ENCODE results near the gene CAPN5.

Gene CAPN5

GRCh38 chr11:77064648-77065217, 2.0 kb upstream of the CAPN5 start:
- Histone ChIP-seq H4K20me1 (ENCODE audit: insufficient read depth, low read length, poor library complexity, severe bottlenecking) (peaks cover 7% of the 10 kb centered on the region), H2AFZ (ENCODE audit: low read length) (no peak overlapping the region; the same call in 1 of the 2 replicates), H3K36me3 (ENCODE audit: insufficient read depth, low read length) (no peaks in the 10 kb centered on the region), H3K27me3 (ENCODE audit: insufficient read depth, low read length, poor library complexity, severe bottlenecking) (no peaks in the 10 kb centered on the region), H3K4me3 (ENCODE audit: low read length, poor library complexity, severe bottlenecking) (no peak overlapping the region), H3K9ac (ENCODE audit: low read depth, low read length, poor library complexity, severe bottlenecking) (no peak overlapping the region), H3F3A (ENCODE audit: low read depth) (no peaks in the 10 kb centered on the region), H3K4me1 (ENCODE audit: insufficient read depth, low read length, poor library complexity, severe bottlenecking) (peaks cover 29% of the 10 kb centered on the region), H3K9me2 (replicated peaks; ENCODE audit: low read depth, low read length) (no peaks in the 10 kb centered on the region), H3K79me2 (ENCODE audit: insufficient read depth, low read length) (peaks cover 19% of the 10 kb centered on the region), H3K9me3 (ENCODE audit: insufficient read depth, low read depth, low read length) (no peaks in the 10 kb centered on the region), H3K4me2 (ENCODE audit: low read depth, low read length, poor library complexity, severe bottlenecking) (no peak overlapping the region)
- TF ChIP-seq, protein P1, sequence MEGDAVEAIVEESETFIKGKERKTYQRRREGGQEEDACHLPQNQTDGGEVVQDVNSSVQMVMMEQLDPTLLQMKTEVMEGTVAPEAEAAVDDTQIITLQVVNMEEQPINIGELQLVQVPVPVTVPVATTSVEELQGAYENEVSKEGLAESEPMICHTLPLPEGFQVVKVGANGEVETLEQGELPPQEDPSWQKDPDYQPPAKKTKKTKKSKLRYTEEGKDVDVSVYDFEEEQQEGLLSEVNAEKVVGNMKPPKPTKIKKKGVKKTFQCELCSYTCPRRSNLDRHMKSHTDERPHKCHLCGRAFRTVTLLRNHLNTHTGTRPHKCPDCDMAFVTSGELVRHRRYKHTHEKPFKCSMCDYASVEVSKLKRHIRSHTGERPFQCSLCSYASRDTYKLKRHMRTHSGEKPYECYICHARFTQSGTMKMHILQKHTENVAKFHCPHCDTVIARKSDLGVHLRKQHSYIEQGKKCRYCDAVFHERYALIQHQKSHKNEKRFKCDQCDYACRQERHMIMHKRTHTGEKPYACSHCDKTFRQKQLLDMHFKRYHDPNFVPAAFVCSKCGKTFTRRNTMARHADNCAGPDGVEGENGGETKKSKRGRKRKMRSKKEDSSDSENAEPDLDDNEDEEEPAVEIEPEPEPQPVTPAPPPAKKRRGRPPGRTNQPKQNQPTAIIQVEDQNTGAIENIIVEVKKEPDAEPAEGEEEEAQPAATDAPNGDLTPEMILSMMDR (conservative IDR thresholded peaks at IDR 0.05; ENCODE audit: low read length) = no peak
- no peak for TF ChIP-seq EZH2phosphoT487 (IDR thresholded peaks at IDR 0.05; ENCODE audit: borderline replicate concordance)

DNA sequence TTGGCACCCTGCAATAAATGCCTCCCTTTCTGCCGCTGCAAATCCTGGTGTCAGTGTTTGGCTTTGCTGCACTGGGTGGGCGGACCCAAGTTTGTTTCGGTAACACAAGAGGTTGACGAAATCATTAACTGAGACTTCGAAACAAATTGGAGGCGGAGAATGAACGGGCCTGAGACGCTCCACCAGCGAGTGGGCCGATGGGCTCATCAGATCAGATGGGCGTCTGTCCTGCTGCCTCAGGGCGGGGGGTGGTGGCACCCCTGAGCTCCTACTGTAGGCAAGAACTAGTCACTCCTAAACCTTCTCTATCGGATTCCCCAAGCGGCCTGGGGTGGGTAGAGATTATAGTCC, 918 bp upstream of the CAPN5 start:
- Histone ChIP-seq H3K4me1 (ENCODE audit: insufficient read depth, low read length, poor library complexity, severe bottlenecking) (peaks cover 41% of the 10 kb centered on the region), H3K9me3 (ENCODE audit: insufficient read depth, low read depth, low read length) (no peaks in the 10 kb centered on the region), H3K4me2 (ENCODE audit: low read depth, low read length, poor library complexity, severe bottlenecking) (peak overlapping the region; percentile 92), H3K9ac (ENCODE audit: low read depth, low read length, poor library complexity, severe bottlenecking) (peak overlapping the region; percentile 75), H3F3A (ENCODE audit: low read depth) (no peaks in the 10 kb centered on the region), H3K4me3 (ENCODE audit: low read length, poor library complexity, severe bottlenecking) (peak overlapping the region; percentile 87), H3K27me3 (ENCODE audit: insufficient read depth, low read length, poor library complexity, severe bottlenecking) (no peaks in the 10 kb centered on the region), H2AFZ (ENCODE audit: low read length) (no peak overlapping the region), H3K9me2 (replicated peaks; ENCODE audit: low read depth, low read length) (no peaks in the 10 kb centered on the region), H3K79me2 (ENCODE audit: insufficient read depth, low read length) (peaks cover 26% of the 10 kb centered on the region), H3K36me3 (ENCODE audit: insufficient read depth, low read length) (no peaks in the 10 kb centered on the region), H4K20me1 (ENCODE audit: insufficient read depth, low read length, poor library complexity, severe bottlenecking) (peaks cover 7% of the 10 kb centered on the region)
- no peak for TF ChIP-seq EZH2phosphoT487 (IDR thresholded peaks at IDR 0.05; ENCODE audit: borderline replicate concordance)
- TF ChIP-seq, protein P1 (conservative IDR thresholded peaks at IDR 0.05; ENCODE audit: low read length) = no peak

DNA sequence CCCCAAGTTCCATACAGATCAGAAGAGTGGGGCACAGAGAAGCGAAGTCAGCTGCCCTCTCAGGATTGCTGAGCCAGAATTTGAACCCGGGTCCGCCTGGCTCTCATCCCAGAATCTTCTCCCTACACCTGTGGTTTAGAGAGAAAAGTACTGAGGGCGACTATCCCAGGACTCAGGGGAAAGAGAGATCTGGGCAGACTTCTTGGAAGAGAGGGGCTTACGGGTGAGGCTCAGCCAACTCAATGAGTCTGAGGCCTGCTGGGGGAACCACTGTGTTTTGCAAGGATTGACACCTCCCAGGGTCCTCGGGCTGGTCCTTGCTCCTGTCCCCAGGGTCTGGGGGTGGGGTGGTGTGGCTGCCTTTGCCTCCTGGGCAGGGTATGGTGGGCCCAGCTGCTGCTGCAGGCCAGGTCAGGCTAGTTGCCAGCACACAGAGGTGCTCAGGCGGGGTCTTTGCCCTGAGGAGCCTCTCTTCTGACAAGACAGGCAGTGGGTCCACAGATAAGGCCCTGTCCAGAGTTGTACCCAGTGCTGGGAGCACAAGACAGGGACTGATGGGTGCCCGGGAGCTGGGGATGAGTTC, 1.2 kb downstream of the CAPN5 start:
- Histone ChIP-seq H2AFZ (ENCODE audit: low read length) (no peak overlapping the region), H4K20me1 (ENCODE audit: insufficient read depth, low read length, poor library complexity, severe bottlenecking) (peaks cover 7% of the 10 kb centered on the region), H3K79me2 (ENCODE audit: insufficient read depth, low read length) (peaks cover 29% of the 10 kb centered on the region), H3K9me3 (ENCODE audit: insufficient read depth, low read depth, low read length) (no peaks in the 10 kb centered on the region), H3K4me2 (ENCODE audit: low read depth, low read length, poor library complexity, severe bottlenecking) (peak overlapping the region; percentile 92), H3F3A (ENCODE audit: low read depth) (no peaks in the 10 kb centered on the region), H3K27me3 (ENCODE audit: insufficient read depth, low read length, poor library complexity, severe bottlenecking) (no peaks in the 10 kb centered on the region), H3K4me3 (ENCODE audit: low read length, poor library complexity, severe bottlenecking) (peak overlapping the region; percentile 87), H3K4me1 (ENCODE audit: insufficient read depth, low read length, poor library complexity, severe bottlenecking) (peaks cover 60% of the 10 kb centered on the region), H3K9me2 (replicated peaks; ENCODE audit: low read depth, low read length) (no peaks in the 10 kb centered on the region), H3K9ac (ENCODE audit: low read depth, low read length, poor library complexity, severe bottlenecking) (peak overlapping the region; percentile 75), H3K36me3 (ENCODE audit: insufficient read depth, low read length) (no peaks in the 10 kb centered on the region)
- TF ChIP-seq EZH2phosphoT487 (IDR thresholded peaks at IDR 0.05; ENCODE audit: borderline replicate concordance) = no peak
